H1 (cell line): ENCODE measurements around the gene NUDT1. TPM values are rescaled to one million over a fixed set of nuclear protein-coding genes. Genes with fewer than 3 reads are reported as not detected.

Experiments
- CTCF ChIA-PET: fragments of 300-600 bp; sonication (Branson Sonifier 250); formaldehyde crosslinking; loops from one replicate; lab custom pipeline; 2021; ENCODE audit not compliant: partially characterized antibody; lab: Charles Lee
- POLR2A ChIA-PET: fragments of 300-600 bp; sonication (Branson Sonifier 250); formaldehyde crosslinking; loops from one replicate; lab custom pipeline; 2021; ENCODE audit warnings: inconsistent platforms; ENCODE audit not compliant: partially characterized antibody; lab: Charles Lee
- DNase-seq, 2 experiments: peaks; one replicate each; pipeline versions ENCODE4 v3.0.0 to v3.0.0-alpha.2; 2010 to 2022; ENCODE audit warnings: low spot score in 2 of 2, low read depth in 1 of 2, mixed read lengths in 1 of 2
- FAIRE-seq: peaks from 2 replicates; lab custom pipeline; 2011; peaks lifted over from hg19 to GRCh38; lab: Jason Lieb, UNC
- H2AFZ ChIP-seq: 2 replicates; pipeline ENCODE4 v1.8.1; 2012; ENCODE audit warnings: low read length, inconsistent platforms
- H2AK5ac ChIP-seq: 2 replicates; pipeline ENCODE4 v1.6.1; 2013; ENCODE audit warnings: low read depth, low read length
- H2BK120ac ChIP-seq: replicated peaks from 2 replicates; pipeline ENCODE3; 2013; ENCODE audit warnings: low read depth, low read length, inconsistent platforms
- H2BK12ac ChIP-seq: 2 replicates; pipeline ENCODE4 v1.6.1; 2013; ENCODE audit warnings: low read depth, low read length
- H2BK15ac ChIP-seq: 2 replicates; pipeline ENCODE4 v1.6.1; 2013; ENCODE audit warnings: low read length
- H2BK20ac ChIP-seq: 2 replicates; pipeline ENCODE4 v1.6.1; 2013; ENCODE audit warnings: low read length
- H2BK5ac ChIP-seq: 2 replicates; pipeline ENCODE4 v1.6.1; 2013; ENCODE audit warnings: low read depth, low read length
- H3K14ac ChIP-seq: 2 replicates; pipeline ENCODE4 v1.6.1; 2013; ENCODE audit warnings: inconsistent platforms; ENCODE audit not compliant: insufficient read length
- H3K18ac ChIP-seq: 2 replicates; pipeline ENCODE4 v1.6.1; 2013; ENCODE audit warnings: low read length; ENCODE audit errors: extremely low read depth
- H3K23ac ChIP-seq: 2 replicates; pipeline ENCODE4 v1.6.1; 2013; ENCODE audit warnings: inconsistent platforms; ENCODE audit not compliant: insufficient read length
- H3K23me2 ChIP-seq: 2 replicates; pipeline ENCODE4 v1.6.1; 2013; ENCODE audit warnings: low read depth, low read length
- H3K27ac ChIP-seq: 2 replicates; pipeline ENCODE4 v1.6.1; 2011; ENCODE audit warnings: low read depth, low read length, inconsistent platforms
- H3K27me3 ChIP-seq, 4 experiments: replicated peaks in 1 of 4; 1 replicate in 1 of 4; 2 replicates in 3 of 4; pipeline versions ENCODE4 v1.6.1 to v1.8.1; 2011 to 2013; ENCODE audit warnings: low read length in 3 of 4, mild to moderate bottlenecking in 3 of 4, inconsistent platforms in 2 of 4, mixed read lengths in 2 of 4, moderate library complexity in 1 of 4; ENCODE audit not compliant: control insufficient read depth in 3 of 4, insufficient read depth in 3 of 4; ENCODE audit errors: extremely low read depth in 1 of 4
- H3K36me3 ChIP-seq, 4 experiments: 2 replicates each; pipeline versions ENCODE4 v1.6.1 to v1.8.1; 2011 to 2013; ENCODE audit warnings: mild to moderate bottlenecking in 4 of 4, low read length in 3 of 4, moderate library complexity in 2 of 4, control low read depth in 1 of 4, inconsistent platforms in 1 of 4; ENCODE audit not compliant: insufficient read depth in 4 of 4, control insufficient read depth in 2 of 4
- H3K4ac ChIP-seq: replicated peaks from 2 replicates; pipeline ENCODE3; 2013; ENCODE audit warnings: low read length, low read depth, mixed read lengths, inconsistent platforms; ENCODE audit not compliant: insufficient read length
- H3K4me1 ChIP-seq, 4 experiments: replicated peaks in 1 of 4; 1 replicate in 1 of 4; 2 replicates in 3 of 4; pipeline versions ENCODE4 v1.6.1 to v1.8.1; 2011 to 2013; ENCODE audit warnings: low read length in 3 of 4, inconsistent platforms in 2 of 4, mixed read lengths in 1 of 4; ENCODE audit not compliant: insufficient read depth in 4 of 4, control insufficient read depth in 3 of 4
- H3K4me2 ChIP-seq, 2 experiments: 2 replicates each; pipeline versions ENCODE4 v1.6.1 to v1.8.1; 2011 to 2013; ENCODE audit warnings: low read depth in 2 of 2, low read length in 2 of 2, control low read depth in 1 of 2, inconsistent platforms in 1 of 2, mild to moderate bottlenecking in 1 of 2; ENCODE audit not compliant: insufficient read depth in 1 of 2
- H3K4me3 ChIP-seq, 4 experiments: fragments of 200-600, 300-600 bp in 1 of 4; sonication (generic), shearing (Covaris generic), sonication (Bioruptor Twin) in 1 of 4; 2 replicates each; pipeline versions ENCODE4 v1.5.1 to v1.8.1; 2011 to 2016; ENCODE audit warnings: low read length in 4 of 4, low read depth in 3 of 4, control low read depth in 2 of 4, inconsistent platforms in 2 of 4, mild to moderate bottlenecking in 2 of 4, mixed read lengths in 1 of 4, moderate library complexity in 1 of 4; ENCODE audit not compliant: insufficient read depth in 2 of 4; ENCODE audit errors: extremely low read depth in 1 of 4
- H3K56ac ChIP-seq: replicated peaks from 2 replicates; pipeline ENCODE3; 2013; ENCODE audit warnings: low read depth, mild to moderate bottlenecking, mixed read lengths, low read length, inconsistent platforms; ENCODE audit not compliant: insufficient read length
- H3K79me1 ChIP-seq: 2 replicates; pipeline ENCODE4 v1.6.1; 2013; ENCODE audit warnings: low read depth, low read length, control low read depth
- H3K79me2 ChIP-seq, 2 experiments: 2 replicates each; pipeline versions ENCODE4 v1.6.1 to v1.8.1; 2012 to 2013; ENCODE audit warnings: low read length in 2 of 2, mild to moderate bottlenecking in 2 of 2, inconsistent platforms in 1 of 2; ENCODE audit not compliant: insufficient read depth in 2 of 2, control insufficient read depth in 1 of 2
- H3K9ac ChIP-seq, 4 experiments: replicated peaks in 1 of 4; 1 replicate in 1 of 4; 2 replicates in 3 of 4; pipeline versions ENCODE4 v1.6.1 to v1.8.1; 2011 to 2013; ENCODE audit warnings: low read depth in 3 of 4, low read length in 3 of 4, control low read depth in 2 of 4, mild to moderate bottlenecking in 2 of 4, moderate library complexity in 2 of 4, inconsistent platforms in 1 of 4; ENCODE audit errors: extremely low read depth in 1 of 4
- H3K9me3 ChIP-seq, 2 experiments: 2 replicates each; pipeline versions ENCODE4 v1.6.1 to v1.8.1; 2012 to 2013; ENCODE audit warnings: mild to moderate bottlenecking in 2 of 2, moderate library complexity in 2 of 2, control low read depth in 1 of 2, inconsistent platforms in 1 of 2, low read depth in 1 of 2, low read length in 1 of 2, mixed read lengths in 1 of 2; ENCODE audit not compliant: insufficient read depth in 2 of 2
- H4K20me1 ChIP-seq, 2 experiments: replicated peaks in 1 of 2; 2 replicates each; pipeline versions ENCODE3 to v1.8.1; 2011 to 2013; ENCODE audit warnings: inconsistent platforms in 2 of 2, low read length in 2 of 2, mild to moderate bottlenecking in 1 of 2; ENCODE audit not compliant: insufficient read depth in 2 of 2, control insufficient read depth in 1 of 2
- H4K5ac ChIP-seq: 2 replicates; pipeline ENCODE4 v1.6.1; 2013; ENCODE audit warnings: low read length, low read depth, mixed read lengths, inconsistent platforms; ENCODE audit not compliant: insufficient read length
- H4K8ac ChIP-seq: 2 replicates; pipeline ENCODE4 v1.8.0; 2013; ENCODE audit warnings: mild to moderate bottlenecking, moderate library complexity, low read length, inconsistent platforms; ENCODE audit not compliant: insufficient read depth; ENCODE audit errors: extremely low read depth
- H4K91ac ChIP-seq: replicated peaks from 2 replicates; pipeline ENCODE3; 2013; ENCODE audit warnings: low read length, mixed read lengths, inconsistent platforms; ENCODE audit not compliant: insufficient read length
- CBX5 ChIP-seq: fragments of 300-800, 300-1000 bp; sonication (generic); IDR thresholded peaks from 2 replicates; pipeline ENCODE4 v1.7.1; 2016; ENCODE audit warnings: antibody characterized with exemption, low read length, low read depth
- CHD2 ChIP-seq: IDR thresholded peaks from 2 replicates; pipeline ENCODE4 v1.6.1; 2012; ENCODE audit warnings: low read length, improper control_type of control experiment
- EP300 ChIP-seq, 2 experiments: IDR thresholded peaks; 1 replicate in 1 of 2; 2 replicates in 1 of 2; pipeline ENCODE4 v1.6.1; 2011 to 2012; ENCODE audit warnings: low read depth in 2 of 2, low read length in 2 of 2, mild to moderate bottlenecking in 2 of 2, borderline replicate concordance in 1 of 2, inconsistent platforms in 1 of 2, moderate library complexity in 1 of 2
- HDAC2 ChIP-seq, 2 experiments: fragments of 300-600 bp in 1 of 2; sonication (generic) in 1 of 2; IDR thresholded peaks; 2 replicates each; pipeline ENCODE4 v1.6.1; 2011 to 2012; ENCODE audit warnings: low read depth in 2 of 2, low read length in 2 of 2, mild to moderate bottlenecking in 2 of 2, moderate library complexity in 2 of 2, borderline replicate concordance in 1 of 2, inconsistent platforms in 1 of 2
- JUN ChIP-seq: IDR thresholded peaks from 2 replicates; pipeline ENCODE4 v1.6.1; 2011; ENCODE audit warnings: low read depth, mild to moderate bottlenecking, improper control_type of control experiment, low read length
- JUND ChIP-seq: IDR thresholded peaks from 2 replicates; pipeline ENCODE4 v1.6.1; 2011; ENCODE audit warnings: mild to moderate bottlenecking, improper control_type of control experiment, low read length
- NANOG ChIP-seq: IDR thresholded peaks from 2 replicates; pipeline ENCODE4 v1.6.1; 2011; ENCODE audit warnings: low read length, low read depth, mild to moderate bottlenecking, inconsistent platforms; ENCODE audit not compliant: insufficient read depth, poor library complexity, severe bottlenecking
- SAP30 ChIP-seq: fragments of 300-600 bp; sonication (generic); IDR thresholded peaks from 2 replicates; pipeline ENCODE4 v1.7.1; 2012; ENCODE audit warnings: low read length, moderate library complexity, mild to moderate bottlenecking, inconsistent platforms; ENCODE audit not compliant: insufficient read depth, insufficient replicate concordance
- SRF ChIP-seq: IDR thresholded peaks from 2 replicates; pipeline ENCODE4 v1.6.1; 2011; ENCODE audit warnings: mild to moderate bottlenecking, low read depth, low read length, moderate library complexity
- SUZ12 ChIP-seq: fragments of 200-600 bp; sonication (generic); IDR thresholded peaks from 2 replicates; pipeline ENCODE4 v1.6.1; 2012; ENCODE audit warnings: mild to moderate bottlenecking, inconsistent platforms, low read length, moderate library complexity, mixed read lengths
- TEAD4 ChIP-seq: IDR thresholded peaks from 2 replicates; pipeline ENCODE4 v1.6.1; 2012; ENCODE audit warnings: low read depth, low read length, inconsistent platforms, mixed read lengths
- USF2 ChIP-seq: IDR thresholded peaks from 2 replicates; pipeline ENCODE4 v1.6.1; 2011; ENCODE audit warnings: low read length, improper control_type of control experiment
- WGBS, 2 experiments: shearing (Covaris generic) in 1 of 2; methylation state at CpG; one replicate each; pipeline versions ENCODE4 v1.1.6 to v1.1.7; 2013 to 2015; ENCODE audit warnings: low lambda C conversion rate in 2 of 2, mixed read lengths in 2 of 2, inconsistent platforms in 1 of 2, low coverage in 1 of 2, missing lambda C conversion rate in 1 of 2; ENCODE audit not compliant: insufficient replicate concordance in 2 of 2, insufficient coverage in 1 of 2, insufficient read length in 1 of 2; ENCODE audit errors: extremely low coverage in 1 of 2, missing lambda C conversion rate in 1 of 2; 5-methylcytosine and 5-hydroxymethylcytosine counted together
- polyA plus RNA-seq, 7 experiments: library from polyadenylated mRNA; depleted of rRNA in 3 of 7; stranded (reverse) in 5 of 7; unstranded in 2 of 7; fragments of >200 nt in 5 of 7; fragments of 200-250 nt in 2 of 7; gene quantifications; 1 replicate in 5 of 7; 2 replicates in 1 of 7; 4 replicates in 1 of 7; pipeline versions ENCODE4 v1.2.1 to v1.2.3, GENCODE V29; 2011 to 2013; ENCODE audit warnings: missing spikeins in 2 of 7, mixed read lengths in 2 of 7
- total RNA-seq: library from RNA; stranded (reverse); fragmentation: NEBNext Ultra II Directional; extraction: Animal tissue kit (Norgen Biotek cat#: 25700); gene quantifications from 2 replicates; pipeline ENCODE4 v1.2.1, GENCODE V29; 2021

The NUDT1 gene
- total and polyA plus RNA-seq, 2 of the 8 experiments (the other 6 are each of a cell fraction or from before 2014, with no cell fraction given): 76.1 to 89.5 TPM

DNA sequence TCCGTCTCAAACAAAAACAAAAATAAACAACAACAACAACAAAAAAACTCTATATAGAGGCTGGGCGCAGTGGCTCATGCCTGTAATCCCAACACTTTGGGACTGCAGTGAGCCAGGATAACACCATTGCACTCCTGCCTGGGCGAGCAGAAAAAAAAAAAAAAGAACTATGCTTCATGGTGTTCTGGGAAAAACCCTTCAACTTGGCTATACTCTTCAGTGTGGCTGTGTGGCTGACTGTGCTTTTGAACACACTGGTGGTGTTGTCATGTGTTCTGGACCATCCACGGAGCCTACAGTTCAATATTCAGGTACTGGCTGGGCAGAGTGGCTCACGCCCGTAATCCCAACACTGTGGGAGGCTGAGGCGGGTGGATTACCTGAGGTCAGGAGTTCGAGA, 45.7 kb downstream of the NUDT1 start:
- Histone ChIP-seq H2AK5ac (no peak overlapping the region), H2BK120ac (no peak overlapping the region), H3K23ac (no peak overlapping the region), H3K14ac (no peak overlapping the region), H3K4me1 (peaks cover 0 to 3% (median 0%) of the 10 kb centered on the region in 4 experiments; a peak in 3 of 7 replicates), H2BK20ac (no peak overlapping the region), H2AFZ (no peak overlapping the region), H3K18ac (no peak overlapping the region), H4K8ac (no peak overlapping the region), H2BK12ac (no peak overlapping the region), H3K36me3 (no peaks in the 10 kb centered on the region), H2BK15ac (no peak overlapping the region), H3K4me3 (no peak overlapping the region), H3K79me1 (0 out of 2 replicates have a peak, but pooled peaks cover 6% of the 10 kb centered on the region), H3K4ac (no peak overlapping the region), H3K9ac (no peak overlapping the region), H3K23me2 (no peaks in the 10 kb centered on the region; the same call in 1 of the 2 replicates), H3K79me2 (peaks cover 0 to 2% of the 10 kb centered on the region in 2 experiments; a peak in 1 of 4 replicates), H4K5ac (no peak overlapping the region), H2BK5ac (no peak overlapping the region), H4K20me1 (peaks cover 0 to 10% of the 10 kb centered on the region in 2 experiments), H4K91ac (no peak overlapping the region), H3K27ac (no peak overlapping the region), H3K9me3 (no peaks in the 10 kb centered on the region; a peak in 1 of 4 replicates), H3K27me3 (no peaks in the 10 kb centered on the region; a peak in 1 of 7 replicates), H3K4me2 (no peak overlapping the region), H3K56ac (no peak overlapping the region)
- DNase-seq (no peak), FAIRE-seq (no peak)
- 85% methylated on average over 8 of the region's 8 CpGs; no CpG with 5 or more reads in 1 of the 2 experiments for WGBS, 2 experiments
- CTCF ChIA-PET: interaction anchor here (0.6 to 1.4 kb wide), 2 partner anchors 13 to 40 kb away, joined by 3 to 4 read pairs; no protein-coding TSS in a partner anchor
- POLR2A ChIA-PET: interaction anchor here (0.7 to 2.1 kb wide), 2 partner anchors 14 to 74 kb away, joined by 3 to 8 read pairs; no protein-coding TSS in a partner anchor
- TF ChIP-seq CHD2 (no peak), TEAD4 (no peak), NANOG (no peak), SUZ12 (no peak), SAP30 (no peak), SRF (no peak), HDAC2 (IDR thresholded peaks at IDR 0.05; ENCODE audit: borderline replicate concordance in 1 of 2, low read depth in 2 of 2, low read length in 2 of 2) (no peak), CBX5 (no peak), JUN (no peak), USF2 (no peak), EP300 (IDR thresholded peaks at IDR 0.05; ENCODE audit: borderline replicate concordance in 1 of 2, low read depth in 2 of 2, low read length in 2 of 2) (no peak), JUND (no peak)
